ENCODE measurements around the gene OLFM2.
"Not testable (repeated sequence)": the region's sequence is repeated elsewhere in the genome, so short reads cannot be mapped to it uniquely, and the experiment has no call there.

The OLFM2 gene

DNA sequence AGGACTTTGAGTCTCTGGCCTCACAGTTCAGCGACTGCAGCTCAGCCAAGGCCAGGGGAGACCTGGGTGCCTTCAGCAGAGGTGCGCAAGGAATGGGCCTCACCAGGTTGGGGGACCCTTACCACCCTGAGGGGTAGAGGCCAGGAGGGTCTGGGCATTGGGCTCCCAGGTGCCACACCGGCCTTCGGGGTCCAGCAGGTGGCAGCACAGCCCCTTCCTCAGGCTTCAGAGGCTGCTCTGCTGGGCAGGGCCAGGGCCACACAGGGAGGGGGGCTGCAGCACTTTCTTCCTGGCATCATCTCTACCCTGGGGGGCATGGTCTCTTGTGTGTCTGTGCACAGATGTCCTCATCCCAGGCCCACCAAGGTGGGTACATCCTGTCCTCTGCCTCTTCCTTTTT, 88.3 kb downstream of the OLFM2 start:
- Histone ChIP-seq H3K9ac (ENCODE audit: low read length) (no peak overlapping the region), H3K4me1 (ENCODE audit: control insufficient read depth, insufficient read depth, low read length) (peaks cover 5% of the 10 kb centered on the region), H3K36me3 (ENCODE audit: control insufficient read depth, insufficient read depth, low read length) (peaks cover 26% of the 10 kb centered on the region), H3K27ac (ENCODE audit: low read depth, low read length) (no peak overlapping the region), H3K27me3 (ENCODE audit: control insufficient read depth, insufficient read depth, low read length) (no peaks in the 10 kb centered on the region), H3K4me3 (ENCODE audit: low read length) (no peak overlapping the region)

GRCh38 chr19:9847087-9847671, 89.1 kb downstream of the OLFM2 start:
- H3K27ac ChIP-seq (ENCODE audit: low read depth, low read length) = no peak overlapping the region
- no peak overlapping the region for H3K4me3 ChIP-seq (ENCODE audit: low read length)
- H3K4me1 ChIP-seq (ENCODE audit: control insufficient read depth, insufficient read depth, low read length) = peaks cover 5% of the 10 kb centered on the region
- no peak overlapping the region for H3K9ac ChIP-seq (ENCODE audit: low read length)
- no peaks in the 10 kb centered on the region for H3K27me3 ChIP-seq (ENCODE audit: control insufficient read depth, insufficient read depth, low read length)
- H3K36me3 ChIP-seq (ENCODE audit: control insufficient read depth, insufficient read depth, low read length) = peaks cover 34% of the 10 kb centered on the region

- not testable (repeated sequence) for H3K4me1 ChIP-seq (ENCODE audit: control insufficient read depth, insufficient read depth, low read length); H3K9ac ChIP-seq (ENCODE audit: low read length); H3K4me3 ChIP-seq (ENCODE audit: low read length); H3K27me3 ChIP-seq (ENCODE audit: control insufficient read depth, insufficient read depth, low read length); H3K27ac ChIP-seq (ENCODE audit: low read depth, low read length)
- H3K36me3 ChIP-seq (ENCODE audit: control insufficient read depth, insufficient read depth, low read length) = peaks cover 53% of the 10 kb centered on the region
These were observed 92.6 kb downstream of the OLFM2 start for GRCh38 chr19:9843626-9844273.

GRCh38 chr19:9842834-9843625, 93.3 kb downstream of the OLFM2 start:
- Histone ChIP-seq H3K36me3 (ENCODE audit: control insufficient read depth, insufficient read depth, low read length) (peaks cover 57% of the 10 kb centered on the region), H3K27ac (ENCODE audit: low read depth, low read length) (no peak overlapping the region), H3K27me3 (ENCODE audit: control insufficient read depth, insufficient read depth, low read length) (no peaks in the 10 kb centered on the region), H3K4me1 (ENCODE audit: control insufficient read depth, insufficient read depth, low read length) (peaks cover 8% of the 10 kb centered on the region), H3K9ac (ENCODE audit: low read length) (no peak overlapping the region), H3K4me3 (ENCODE audit: low read length) (no peak overlapping the region)

- Histone ChIP-seq H3K9ac (ENCODE audit: low read length) (no peak overlapping the region), H3K27ac (ENCODE audit: low read depth, low read length) (no peak overlapping the region), H3K36me3 (ENCODE audit: control insufficient read depth, insufficient read depth, low read length) (peaks cover 44% of the 10 kb centered on the region), H3K4me1 (ENCODE audit: control insufficient read depth, insufficient read depth, low read length) (peaks cover 12% of the 10 kb centered on the region), H3K27me3 (ENCODE audit: control insufficient read depth, insufficient read depth, low read length) (no peaks in the 10 kb centered on the region), H3K4me3 (ENCODE audit: low read length) (no peak overlapping the region)
These were observed 96.9 kb downstream of the OLFM2 start for GRCh38 chr19:9839415-9839814.

- no peak overlapping the region for H3K27ac ChIP-seq (ENCODE audit: low read depth, low read length)
- no peak overlapping the region for H3K9ac ChIP-seq (ENCODE audit: low read length)
- no peak overlapping the region for H3K4me3 ChIP-seq (ENCODE audit: low read length)
- peaks cover 36% of the 10 kb centered on the region for H3K36me3 ChIP-seq (ENCODE audit: control insufficient read depth, insufficient read depth, low read length)
- H3K27me3 ChIP-seq (ENCODE audit: control insufficient read depth, insufficient read depth, low read length) = no peaks in the 10 kb centered on the region
- peaks cover 12% of the 10 kb centered on the region for H3K4me1 ChIP-seq (ENCODE audit: control insufficient read depth, insufficient read depth, low read length)
These were observed 98.0 kb downstream of the OLFM2 start for GRCh38 chr19:9838324-9838723.

GRCh38 chr19:9836021-9836420, 100.3 kb downstream of the OLFM2 start:
- Histone ChIP-seq H3K4me1 (ENCODE audit: control insufficient read depth, insufficient read depth, low read length) (peaks cover 12% of the 10 kb centered on the region), H3K27me3 (ENCODE audit: control insufficient read depth, insufficient read depth, low read length) (no peaks in the 10 kb centered on the region), H3K27ac (ENCODE audit: low read depth, low read length) (no peak overlapping the region), H3K9ac (ENCODE audit: low read length) (no peak overlapping the region), H3K36me3 (ENCODE audit: control insufficient read depth, insufficient read depth, low read length) (peaks cover 15% of the 10 kb centered on the region), H3K4me3 (ENCODE audit: low read length) (peak overlapping the region; percentile 95)

DNA sequence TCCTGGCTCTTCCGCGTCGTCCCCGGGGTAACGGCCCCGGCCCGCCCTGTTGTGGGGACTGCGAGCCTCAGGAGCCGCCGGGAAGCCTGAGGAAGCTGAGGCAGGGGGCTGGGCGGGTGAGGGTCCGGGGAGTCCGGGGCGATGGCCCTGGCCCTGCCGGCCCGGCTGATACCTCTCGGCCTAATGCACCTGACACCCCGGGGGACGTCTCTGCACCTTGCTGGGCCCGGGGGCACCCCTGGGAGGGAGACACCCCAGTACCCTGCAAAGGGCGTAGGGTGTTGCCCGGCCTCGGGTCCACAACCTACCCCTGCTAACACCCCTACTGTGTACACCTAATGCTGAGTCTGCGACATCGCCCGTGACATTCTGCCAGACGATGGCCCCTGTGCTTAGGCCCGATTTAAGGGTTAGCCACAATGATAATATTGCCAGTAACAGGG, 100.8 kb downstream of the OLFM2 start:
- Histone ChIP-seq H3K4me3 (ENCODE audit: low read length) (peak overlapping the region; percentile 95), H3K27ac (ENCODE audit: low read depth, low read length) (peak overlapping the region; percentile 51), H3K36me3 (ENCODE audit: control insufficient read depth, insufficient read depth, low read length) (peaks cover 10% of the 10 kb centered on the region), H3K9ac (ENCODE audit: low read length) (no peak overlapping the region), H3K27me3 (ENCODE audit: control insufficient read depth, insufficient read depth, low read length) (no peaks in the 10 kb centered on the region), H3K4me1 (ENCODE audit: control insufficient read depth, insufficient read depth, low read length) (peaks cover 12% of the 10 kb centered on the region)

DNA sequence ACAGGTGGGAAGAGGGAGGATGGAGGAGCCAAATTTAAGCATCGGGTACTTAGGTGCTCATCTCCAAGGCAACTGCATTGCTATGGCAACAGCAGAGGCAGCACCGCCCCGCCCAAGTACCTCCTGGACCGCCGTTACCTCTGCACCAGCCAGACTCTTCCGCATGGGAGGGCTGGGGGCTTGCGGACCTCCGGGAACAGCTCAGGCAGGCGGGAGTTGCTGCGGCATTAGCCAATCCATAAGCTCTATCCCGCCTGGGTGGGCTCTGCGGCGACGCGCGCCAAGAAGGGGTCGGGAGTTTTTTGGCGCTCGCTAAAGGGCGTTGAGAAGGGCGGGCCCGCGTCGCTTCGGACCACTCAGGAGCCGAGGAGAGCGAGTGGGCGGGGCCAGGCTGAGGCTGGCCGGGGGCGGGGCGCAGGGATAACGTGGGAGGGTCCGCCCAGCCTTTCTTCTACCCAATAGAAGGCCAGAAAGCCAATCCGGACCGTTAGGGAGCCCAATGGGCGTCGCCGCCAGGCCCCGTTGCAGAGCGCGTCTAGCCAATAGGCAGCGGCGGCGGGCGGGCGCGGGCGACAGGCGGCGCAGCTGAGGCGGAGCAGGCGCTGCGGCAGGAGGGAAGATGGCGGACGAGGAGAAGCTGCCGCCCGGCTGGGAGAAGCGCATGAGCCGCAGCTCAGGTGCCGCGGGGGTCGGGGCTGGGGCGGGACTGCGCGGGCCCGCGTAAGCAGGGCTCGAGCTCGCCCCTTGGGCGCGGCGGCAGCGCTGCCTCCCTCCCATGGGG, 101.4 kb downstream of the OLFM2 start, which contains the start of gene PIN1:
PIN1 (plus strand) TSS at position 593 of the 781 bp plus-strand sequence; CDS start at position 620, 27 bp downstream.
- no peak within 1 kb of the TSS for H3K9ac ChIP-seq (ENCODE audit: low read length)
- peak within 1 kb of the TSS; percentile 95 for H3K4me3 ChIP-seq (ENCODE audit: low read length)
- H3K4me1 ChIP-seq (ENCODE audit: control insufficient read depth, insufficient read depth, low read length) = peaks cover 12% of the 10 kb centered on the region
- no peaks in the 10 kb centered on the region for H3K27me3 ChIP-seq (ENCODE audit: control insufficient read depth, insufficient read depth, low read length)
- H3K36me3 ChIP-seq (ENCODE audit: control insufficient read depth, insufficient read depth, low read length) = peaks cover 7% of the 10 kb centered on the region
- peak within 1 kb of the TSS; percentile 51 for H3K27ac ChIP-seq (ENCODE audit: low read depth, low read length)

- Histone ChIP-seq H3K27me3 (ENCODE audit: control insufficient read depth, insufficient read depth, low read length) (no peaks in the 10 kb centered on the region), H3K4me3 (ENCODE audit: low read length) (peak overlapping the region; percentile 77), H3K4me1 (ENCODE audit: control insufficient read depth, insufficient read depth, low read length) (peaks cover 12% of the 10 kb centered on the region), H3K36me3 (ENCODE audit: control insufficient read depth, insufficient read depth, low read length) (peaks cover 7% of the 10 kb centered on the region), H3K9ac (ENCODE audit: low read length) (no peak overlapping the region), H3K27ac (ENCODE audit: low read depth, low read length) (no peak overlapping the region)
These were observed 102.0 kb downstream of the OLFM2 start for GRCh38 chr19:9834307-9834725.

- H3K27me3 ChIP-seq (ENCODE audit: control insufficient read depth, insufficient read depth, low read length) = no peaks in the 10 kb centered on the region
- peak overlapping the region; percentile 86 for H3K9ac ChIP-seq (ENCODE audit: low read length)
- no peak overlapping the region for H3K27ac ChIP-seq (ENCODE audit: low read depth, low read length)
- H3K4me3 ChIP-seq (ENCODE audit: low read length) = peak overlapping the region; percentile 92
- H3K36me3 ChIP-seq (ENCODE audit: control insufficient read depth, insufficient read depth, low read length) = no peaks in the 10 kb centered on the region
- H3K4me1 ChIP-seq (ENCODE audit: control insufficient read depth, insufficient read depth, low read length) = peaks cover 11% of the 10 kb centered on the region
These were observed 107.7 kb downstream of the OLFM2 start for GRCh38 chr19:9828551-9829063.

All from rectal smooth muscle tissue (tissue), 1 donor.